ENCODE data around the gene NFATC1.

The NFATC1 gene

GRCh38 chr18:79558196-79558932 lies 162.6 kb downstream of the NFATC1 start:
- CTCF ChIA-PET: no interaction called here
- no peak for TF ChIP-seq CTCF (IDR thresholded peaks at IDR 0.05; ENCODE audit: insufficient read depth, low read length, missing control alignments)
- POLR2A ChIA-PET: interaction anchor here (0.7 kb wide), 1 partner anchor 8 kb away, joined by 3 read pairs; no protein-coding TSS in a partner anchor

GRCh38 chr18:79558933-79559416 lies 163.2 kb downstream of the NFATC1 start:
- DNase-seq (ENCODE audit: low read depth, low spot score): no peak
- H3K4me3 ChIP-seq (ENCODE audit: low read depth, low read length): no peak overlapping the region
- TF ChIP-seq CTCF (IDR thresholded peaks at IDR 0.05; ENCODE audit: insufficient read depth, low read length, missing control alignments): no peak
- CTCF ChIA-PET: no interaction called here
- POLR2A ChIA-PET: no interaction called here

More at GRCh38 chr18:79558196-79558932, 162.6 kb downstream of the NFATC1 start:
- no peak overlapping the region for H3K4me3 ChIP-seq (ENCODE audit: low read depth, low read length)
- no peak for DNase-seq (ENCODE audit: low read depth, low spot score)

- POLR2A ChIA-PET: no interaction called here
- no peak for DNase-seq (ENCODE audit: low read depth, low spot score)
- no peak overlapping the region for H3K4me3 ChIP-seq (ENCODE audit: low read depth, low read length)
- CTCF ChIA-PET: no interaction called here
- no peak for TF ChIP-seq CTCF (IDR thresholded peaks at IDR 0.05; ENCODE audit: insufficient read depth, low read length, missing control alignments)
These were observed 163.7 kb downstream of the NFATC1 start for GRCh38 chr18:79559436-79559835.

- CTCF ChIA-PET: no interaction called here
- POLR2A ChIA-PET: no interaction called here
These were observed 164.5 kb downstream of the NFATC1 start for GRCh38 chr18:79560042-79560860.

GRCh38 chr18:79560861-79561210 lies 165.1 kb downstream of the NFATC1 start:
- POLR2A ChIA-PET: no interaction called here
- CTCF ChIA-PET: no interaction called here
- DNase-seq (ENCODE audit: low read depth, low spot score): no peak
- TF ChIP-seq CTCF (IDR thresholded peaks at IDR 0.05; ENCODE audit: insufficient read depth, low read length, missing control alignments): no peak
- no peak overlapping the region for H3K4me3 ChIP-seq (ENCODE audit: low read depth, low read length)

More at GRCh38 chr18:79560042-79560860, 164.5 kb downstream of the NFATC1 start:
- DNase-seq (ENCODE audit: low read depth, low spot score): no peak
- TF ChIP-seq CTCF (IDR thresholded peaks at IDR 0.05; ENCODE audit: insufficient read depth, low read length, missing control alignments): no peak
- no peak overlapping the region for H3K4me3 ChIP-seq (ENCODE audit: low read depth, low read length)

GRCh38 chr18:79563949-79564348 lies 168.2 kb downstream of the NFATC1 start:
- CTCF ChIA-PET: no interaction called here
- no peak for TF ChIP-seq CTCF (IDR thresholded peaks at IDR 0.05; ENCODE audit: insufficient read depth, low read length, missing control alignments)
- H3K4me3 ChIP-seq (ENCODE audit: low read depth, low read length): no peak overlapping the region
- POLR2A ChIA-PET: no interaction called here
- DNase-seq (ENCODE audit: low read depth, low spot score): no peak

All from AG04449 (cell line).